GM18873 (cell line): ENCODE results near the gene DYNC2H1.

ENCODE experiments used
- ATAC-seq: cut with Tn5 transposase; IDR thresholded peaks from one replicate; pipeline ENCODE4 v1.9.1; 2021; ENCODE audit warnings: mild to moderate bottlenecking, moderate library complexity, moderate number of reproducible peaks; ENCODE audit not compliant: unreplicated experiment, low FRiP score

DYNC2H1 gene

GRCh38 chr11:103108933-103109817 lies at the start of gene DYNC2H1:
Gene DYNC2H1, plus strand, starts transcription at chr11:103109426. Its CDS starts 149 bp downstream, at chr11:103109575.
- peak; percentile 97 for ATAC-seq

- no peak for ATAC-seq
These were observed 47.6 kb upstream of the DYNC2H1 start for GRCh38 chr11:103061656-103062055.

- no peak for ATAC-seq
These were observed 42.1 kb upstream of the DYNC2H1 start for GRCh38 chr11:103067118-103067517.

GRCh38 chr11:103069367-103069766 lies 39.9 kb upstream of the DYNC2H1 start:
- ATAC-seq = no peak

GRCh38 chr11:103070142-103070541 lies 39.1 kb upstream of the DYNC2H1 start:
- no peak for ATAC-seq

GRCh38 chr11:103071008-103071407 lies 38.2 kb upstream of the DYNC2H1 start:
- no peak for ATAC-seq

GRCh38 chr11:103076361-103076760 lies 32.9 kb upstream of the DYNC2H1 start:
- no peak for ATAC-seq

- no peak for ATAC-seq
These were observed 31.7 kb upstream of the DYNC2H1 start for GRCh38 chr11:103077554-103077953.

- no peak for ATAC-seq
These were observed 30.5 kb upstream of the DYNC2H1 start for GRCh38 chr11:103078710-103079109.

- no peak for ATAC-seq
These were observed 29.4 kb upstream of the DYNC2H1 start for GRCh38 chr11:103079833-103080232.

GRCh38 chr11:103085758-103086365 lies 23.4 kb upstream of the DYNC2H1 start:
- no peak for ATAC-seq

- no peak for ATAC-seq
These were observed 22.8 kb upstream of the DYNC2H1 start for GRCh38 chr11:103086461-103086860.

- ATAC-seq = peak; percentile 14
These were observed 18.0 kb upstream of the DYNC2H1 start for GRCh38 chr11:103091064-103091800.

GRCh38 chr11:103091801-103092524 lies 17.3 kb upstream of the DYNC2H1 start, which contains the start of gene DCUN1D5:
Gene DCUN1D5, minus strand, starts transcription at chr11:103092160. Its CDS starts 288 bp downstream, at chr11:103091872.
- ATAC-seq = peak; percentile 100

GRCh38 chr11:103097279-103097678 lies 11.9 kb upstream of the DYNC2H1 start:
- no peak for ATAC-seq

- no peak for ATAC-seq
These were observed 677 bp downstream of the DYNC2H1 start for GRCh38 chr11:103109818-103110388.

- ATAC-seq = no peak
These were observed 1.2 kb downstream of the DYNC2H1 start for GRCh38 chr11:103110391-103110790.

GRCh38 chr11:103111400-103111799 lies 2.2 kb downstream of the DYNC2H1 start:
- no peak for ATAC-seq

- ATAC-seq = no peak
These were observed 3.1 kb downstream of the DYNC2H1 start for GRCh38 chr11:103112364-103112763.

GRCh38 chr11:103114836-103115235 lies 5.6 kb downstream of the DYNC2H1 start:
- no peak for ATAC-seq
